ENCODE results near the gene ARHGEF18.
"Not testable (repeated sequence)": the region's sequence is repeated elsewhere in the genome, so short reads cannot be mapped to it uniquely, and the experiment has no call there.

ARHGEF18 gene

DNA sequence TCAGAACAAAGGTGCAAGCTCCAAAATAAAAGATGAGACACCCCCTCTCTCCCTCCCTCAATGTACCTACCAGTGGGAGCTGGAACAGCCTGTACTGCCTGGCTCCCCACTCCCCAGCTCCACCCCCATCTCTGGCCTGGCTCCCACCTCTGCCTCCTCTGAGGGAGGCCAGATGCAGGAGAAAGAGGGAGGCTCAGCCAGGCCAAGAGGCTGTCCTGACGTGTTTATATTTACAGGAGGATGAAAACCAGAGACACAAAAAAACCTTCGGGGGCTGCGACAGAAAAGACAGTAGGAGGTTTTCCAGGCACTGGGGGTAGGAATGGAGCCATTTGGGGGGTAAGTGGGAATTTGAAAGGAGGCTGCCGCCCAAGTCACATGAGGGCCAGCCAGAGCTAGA is 19.7 kb downstream of the ARHGEF18 start:
- in situ Hi-C loops (cut with MboI; ENCODE audit: low pct_unique_long_range_greater_than_20kb, low sequenced_read_pairs, unreplicated experiment) = loop anchor here (25.0 kb wide), 1 partner anchor 444 kb away; no protein-coding TSS in a partner anchor
- no peak for TF ChIP-seq CTCF (IDR thresholded peaks at IDR 0.05; ENCODE audit: extremely low read depth, insufficient read depth, missing control alignments)
- no peak for DNase-seq (ENCODE audit: low spot score)

DNA sequence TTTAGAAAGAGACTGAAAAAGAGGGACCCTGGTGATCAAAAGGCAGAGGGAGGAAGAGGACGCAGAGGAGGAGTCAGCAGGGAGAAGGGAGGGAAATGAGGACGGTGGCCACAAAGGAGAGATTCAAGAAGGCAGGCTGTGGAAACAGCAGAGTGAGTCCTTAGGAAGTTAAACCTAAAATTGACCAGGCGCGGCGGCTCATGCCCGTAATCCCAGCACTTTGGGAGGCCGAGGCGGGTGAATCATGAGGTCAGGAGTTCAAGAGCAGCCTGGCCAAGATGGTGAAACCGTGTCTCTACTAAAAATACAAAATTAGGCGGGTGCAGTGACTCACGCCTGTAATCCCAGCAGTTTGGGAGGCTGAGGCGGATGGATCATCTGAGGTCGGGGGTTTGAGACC is 20.1 kb downstream of the ARHGEF18 start:
- in situ Hi-C loops (cut with MboI; ENCODE audit: low pct_unique_long_range_greater_than_20kb, low sequenced_read_pairs, unreplicated experiment) = loop anchor here (25.0 kb wide), 1 partner anchor 443 kb away; no protein-coding TSS in a partner anchor
- DNase-seq (ENCODE audit: low spot score) = not testable (repeated sequence)

DNA sequence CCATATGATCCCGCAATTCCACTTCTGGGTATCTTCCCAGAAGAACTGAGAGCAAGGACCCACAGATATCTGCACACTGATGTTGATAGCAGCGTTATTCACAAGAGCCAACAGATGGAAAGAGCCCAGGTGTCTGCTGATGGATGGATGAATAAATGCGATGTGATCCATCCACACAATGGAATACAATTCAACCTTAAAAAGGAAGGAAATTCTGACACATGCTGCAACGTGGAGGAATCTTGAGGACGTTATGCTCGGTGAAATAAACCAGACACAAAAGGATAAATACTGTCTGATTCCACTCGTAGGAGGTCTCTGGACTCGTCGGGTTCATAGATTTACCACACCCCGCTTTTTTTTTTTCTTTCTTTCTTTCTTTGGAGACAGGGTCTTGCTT is 21.8 kb downstream of the ARHGEF18 start:
- in situ Hi-C loops (cut with MboI; ENCODE audit: low pct_unique_long_range_greater_than_20kb, low sequenced_read_pairs, unreplicated experiment) = loop anchor here (25.0 kb wide), 1 partner anchor 442 kb away; no protein-coding TSS in a partner anchor
- TF ChIP-seq CTCF (IDR thresholded peaks at IDR 0.05; ENCODE audit: extremely low read depth, insufficient read depth, missing control alignments) = no peak
- DNase-seq (ENCODE audit: low spot score) = no peak

GRCh38 chr19:7371001-7371400 is 22.3 kb downstream of the ARHGEF18 start:
- in situ Hi-C loops (cut with MboI; ENCODE audit: low pct_unique_long_range_greater_than_20kb, low sequenced_read_pairs, unreplicated experiment) = loop anchor here (25.0 kb wide), 1 partner anchor 441 kb away; no protein-coding TSS in a partner anchor
- TF ChIP-seq CTCF (IDR thresholded peaks at IDR 0.05; ENCODE audit: extremely low read depth, insufficient read depth, missing control alignments) = no peak
- no peak for DNase-seq (ENCODE audit: low spot score)

DNA sequence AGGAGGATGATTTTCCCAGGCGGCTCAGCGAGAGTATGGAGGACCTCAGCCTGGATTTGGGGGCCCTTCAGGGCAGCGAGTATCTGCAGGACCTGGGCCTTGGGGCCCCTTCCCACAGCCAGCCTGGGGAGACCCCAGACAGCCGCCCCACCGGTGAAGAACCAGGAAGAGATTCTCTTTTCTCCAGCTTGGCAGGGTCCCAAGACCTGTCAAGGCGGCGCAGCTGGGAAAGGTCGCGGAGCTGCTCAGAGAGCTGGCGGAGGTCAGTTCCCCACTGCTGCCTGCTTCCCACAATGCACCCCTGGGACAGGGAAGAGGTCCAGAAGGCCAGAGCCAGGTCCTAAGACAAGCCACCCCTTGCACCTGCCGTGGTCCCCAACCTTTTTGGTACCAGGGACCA is 24.1 kb downstream of the ARHGEF18 start:
- in situ Hi-C loops (cut with MboI; ENCODE audit: low pct_unique_long_range_greater_than_20kb, low sequenced_read_pairs, unreplicated experiment) = loop anchor here (25.0 kb wide), 1 partner anchor 439 kb away; no protein-coding TSS in a partner anchor
- TF ChIP-seq CTCF (IDR thresholded peaks at IDR 0.05; ENCODE audit: extremely low read depth, insufficient read depth, missing control alignments) = no peak
- DNase-seq (ENCODE audit: low spot score) = no peak

- DNase-seq (ENCODE audit: low spot score) = no peak
- no peak for TF ChIP-seq CTCF (IDR thresholded peaks at IDR 0.05; ENCODE audit: extremely low read depth, insufficient read depth, missing control alignments)
- in situ Hi-C loops (cut with MboI; ENCODE audit: low pct_unique_long_range_greater_than_20kb, low sequenced_read_pairs, unreplicated experiment) = loop anchor here (25.0 kb wide), 1 partner anchor 438 kb away; no protein-coding TSS in a partner anchor
Observed at GRCh38 chr19:7373862-7374261, 25.1 kb downstream of the ARHGEF18 start.

- DNase-seq (ENCODE audit: low spot score) = no peak
- TF ChIP-seq CTCF (IDR thresholded peaks at IDR 0.05; ENCODE audit: extremely low read depth, insufficient read depth, missing control alignments) = no peak
- in situ Hi-C loops (cut with MboI; ENCODE audit: low pct_unique_long_range_greater_than_20kb, low sequenced_read_pairs, unreplicated experiment) = no loop called here
Observed at GRCh38 chr19:7376151-7376852, 27.6 kb downstream of the ARHGEF18 start.
